HG02759 (cell line): Measurements from ENCODE around the gene KIF3A.

Experiments
- ATAC-seq: cut with Tn5 transposase; IDR thresholded peaks from one replicate; pipeline ENCODE4 v1.9.1; 2021; ENCODE audit warnings: mild to moderate bottlenecking, moderate library complexity; ENCODE audit not compliant: unreplicated experiment

Gene KIF3A

GRCh38 chr5:132665574-132666080 is 71.7 kb downstream of the KIF3A start:
- ATAC-seq, result no peak

- ATAC-seq, result no peak
Observed at GRCh38 chr5:132664696-132665209, 72.6 kb downstream of the KIF3A start.

GRCh38 chr5:132663771-132664695 is 73.3 kb downstream of the KIF3A start:
- peak; percentile 43 for ATAC-seq

GRCh38 chr5:132662925-132663770 is 74.2 kb downstream of the KIF3A start:
- peak; percentile 65 for ATAC-seq

DNA sequence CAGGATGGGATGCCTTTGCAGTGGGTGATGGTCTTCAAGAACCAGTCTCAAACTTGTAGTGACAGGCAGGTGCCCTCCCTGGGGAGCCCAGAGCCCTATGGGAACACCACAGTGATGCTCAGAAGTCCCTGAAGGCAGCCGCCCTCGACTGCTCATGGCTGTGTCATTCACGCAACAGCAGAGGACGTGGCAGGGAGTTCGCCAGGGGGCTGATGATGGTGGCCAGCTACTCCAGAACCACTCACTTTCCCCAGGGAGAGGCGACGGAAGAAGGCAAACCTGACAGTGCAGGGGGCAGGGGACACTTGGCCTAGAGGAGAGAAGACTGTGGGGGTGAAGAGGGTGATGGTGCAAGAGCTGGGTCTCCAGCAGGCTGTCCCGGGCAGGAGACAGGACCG is 75.3 kb downstream of the KIF3A start:
- ATAC-seq, result no peak

GRCh38 chr5:132661231-132662003 is 75.9 kb downstream of the KIF3A start:
- no peak for ATAC-seq

DNA sequence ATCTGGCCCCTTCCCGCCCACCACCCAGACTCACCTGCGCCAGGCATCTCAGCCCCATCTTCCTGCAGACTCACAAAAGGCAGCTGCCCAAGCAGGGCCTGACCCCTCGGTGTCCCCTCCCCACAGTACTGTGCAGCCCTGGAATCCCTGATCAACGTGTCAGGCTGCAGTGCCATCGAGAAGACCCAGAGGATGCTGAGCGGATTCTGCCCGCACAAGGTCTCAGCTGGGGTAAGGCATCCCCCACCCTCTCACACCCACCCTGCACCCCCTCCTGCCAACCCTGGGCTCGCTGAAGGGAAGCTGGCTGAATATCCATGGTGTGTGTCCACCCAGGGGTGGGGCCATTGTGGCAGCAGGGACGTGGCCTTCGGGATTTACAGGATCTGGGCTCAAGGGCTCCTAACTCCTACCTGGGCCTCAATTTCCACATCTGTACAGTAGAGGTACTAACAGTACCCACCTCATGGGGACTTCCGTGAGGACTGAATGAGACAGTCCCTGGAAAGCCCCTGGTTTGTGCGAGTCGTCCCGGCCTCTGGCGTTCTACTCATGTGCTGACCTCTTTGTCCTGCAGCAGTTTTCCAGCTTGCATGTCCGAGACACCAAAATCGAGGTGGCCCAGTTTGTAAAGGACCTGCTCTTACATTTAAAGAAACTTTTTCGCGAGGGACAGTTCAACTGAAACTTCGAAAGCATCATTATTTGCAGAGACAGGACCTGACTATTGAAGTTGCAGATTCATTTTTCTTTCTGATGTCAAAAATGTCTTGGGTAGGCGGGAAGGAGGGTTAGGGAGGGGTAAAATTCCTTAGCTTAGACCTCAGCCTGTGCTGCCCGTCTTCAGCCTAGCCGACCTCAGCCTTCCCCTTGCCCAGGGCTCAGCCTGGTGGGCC is 77.5 kb downstream of the KIF3A start:
- ATAC-seq, result no peak

DNA sequence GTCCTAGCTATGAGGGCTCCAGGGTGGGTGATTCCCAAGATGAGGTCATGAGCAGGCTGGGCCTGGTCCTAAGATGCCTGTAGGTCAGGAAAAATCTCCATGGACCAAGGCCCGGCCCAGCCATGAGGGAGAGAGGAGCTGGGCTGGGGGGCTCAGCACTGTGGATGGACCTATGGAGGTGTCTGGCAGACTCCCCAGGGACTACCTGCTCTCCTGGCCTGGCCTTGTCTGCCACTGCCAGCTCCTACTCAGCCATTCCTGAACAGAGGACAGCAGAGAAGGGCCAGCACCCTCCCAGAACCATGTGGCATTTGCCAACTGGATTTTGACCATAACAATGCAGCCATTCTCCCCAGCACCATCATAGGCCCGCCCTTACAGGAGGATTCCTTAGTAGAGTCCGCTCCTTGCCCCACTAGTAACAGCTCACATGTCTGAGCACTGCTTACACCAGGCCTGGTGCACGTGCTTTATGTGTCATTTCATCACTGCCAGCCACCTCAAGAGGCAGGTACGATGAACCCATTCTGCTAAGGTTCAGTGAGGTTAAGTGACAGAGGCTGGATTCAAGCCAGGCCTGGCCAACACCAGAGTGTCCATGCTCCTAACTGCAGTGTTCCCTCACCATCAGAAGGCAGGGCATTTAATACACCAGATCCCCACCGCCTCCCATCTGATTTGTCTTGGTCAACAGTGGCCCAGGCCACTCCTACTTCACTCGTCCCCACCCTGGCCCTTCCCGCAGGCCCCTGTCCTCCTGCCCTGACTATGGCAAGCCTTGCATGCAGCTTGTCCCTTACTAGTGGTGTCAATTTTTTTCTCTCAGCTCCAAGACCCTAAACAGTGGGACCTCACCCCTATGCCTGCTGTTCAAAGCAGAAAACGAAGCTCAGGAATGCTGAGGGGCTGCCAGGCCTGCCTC is 78.7 kb downstream of the KIF3A start:
- no peak for ATAC-seq

GRCh38 chr5:132657676-132658380 is 79.5 kb downstream of the KIF3A start, which contains the start of gene IL13:
TSS of gene IL13 (plus strand) at chr5:132658173. CDS start at chr5:132658187, 14 bp downstream.
- no peak for ATAC-seq

DNA sequence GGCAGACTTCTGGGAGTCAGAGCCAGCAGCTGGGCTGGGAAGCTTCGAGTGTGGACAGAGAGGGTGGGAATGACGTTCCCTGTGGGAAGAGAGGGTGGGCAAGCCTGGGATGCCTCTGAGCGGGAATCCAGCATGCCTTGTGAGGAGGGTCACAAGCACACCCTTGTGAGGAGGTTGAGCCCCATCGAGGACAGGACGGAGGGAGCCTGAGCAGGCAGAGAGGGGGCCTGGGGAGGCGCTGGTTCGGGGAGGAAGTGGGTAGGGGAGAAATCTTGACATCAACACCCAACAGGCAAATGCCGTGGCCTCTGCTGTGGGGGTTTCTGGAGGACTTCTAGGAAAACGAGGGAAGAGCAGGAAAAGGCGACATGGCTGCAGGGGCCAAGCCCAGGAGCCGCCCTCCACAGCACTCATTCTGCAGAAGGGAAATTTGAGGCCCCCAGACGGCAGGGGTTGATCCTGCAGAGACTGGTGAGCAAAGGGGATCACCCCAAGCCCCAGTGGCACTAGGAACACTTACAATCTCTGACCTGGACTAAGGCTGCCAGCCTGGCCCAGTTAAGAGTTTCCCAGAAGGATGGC is 80.5 kb downstream of the KIF3A start:
- ATAC-seq, result no peak

DNA sequence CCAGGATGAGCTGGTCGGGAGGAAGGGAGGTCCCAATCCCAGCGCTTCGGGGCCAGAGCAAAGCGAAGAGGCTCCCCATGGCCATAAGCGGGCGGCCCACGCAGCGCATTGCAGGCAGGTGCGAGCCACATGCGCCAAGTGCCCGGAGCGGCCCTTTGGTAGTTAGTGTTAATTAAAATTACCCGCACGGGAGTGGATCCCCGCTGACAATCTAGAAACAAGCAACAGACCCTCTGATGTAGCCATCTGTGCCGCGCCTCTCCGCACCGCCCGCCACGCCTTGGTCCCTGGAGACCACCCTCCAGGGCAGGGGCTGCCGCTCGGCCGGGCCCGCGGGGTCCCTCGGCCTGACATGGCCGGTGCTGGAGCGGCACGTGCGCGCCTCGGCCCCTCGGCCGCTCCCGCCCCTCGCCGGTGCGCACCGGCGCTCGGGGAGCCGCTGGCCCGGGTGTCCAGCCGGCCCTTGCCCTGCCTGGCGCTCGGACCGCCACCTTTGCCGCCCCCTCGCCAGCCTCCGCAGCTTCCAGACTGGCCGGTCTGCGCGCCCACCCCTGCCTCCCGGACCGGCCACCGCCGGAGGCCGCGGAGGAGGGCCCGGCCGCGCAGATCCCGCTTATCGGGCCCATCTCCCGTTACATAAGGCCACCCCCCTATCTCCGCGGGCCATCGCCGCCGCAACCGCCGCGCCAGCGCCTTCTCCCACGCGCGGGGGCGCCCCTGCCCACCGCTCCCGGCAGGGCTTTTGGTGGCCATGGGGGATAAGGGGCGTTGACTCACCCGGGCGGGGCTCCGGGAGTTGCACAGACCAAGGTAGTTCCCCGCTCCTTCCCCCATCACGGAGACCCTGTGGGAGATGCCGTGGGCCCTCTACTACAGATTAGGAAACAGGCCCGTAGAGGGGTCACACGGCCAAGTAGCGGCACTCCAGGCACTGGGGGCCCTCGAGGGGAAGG is 81.2 kb downstream of the KIF3A start:
- ATAC-seq, result no peak

GRCh38 chr5:132653716-132654115 is 83.6 kb downstream of the KIF3A start:
- no peak for ATAC-seq

GRCh38 chr5:132651838-132652469 is 85.4 kb downstream of the KIF3A start:
- no peak for ATAC-seq

DNA sequence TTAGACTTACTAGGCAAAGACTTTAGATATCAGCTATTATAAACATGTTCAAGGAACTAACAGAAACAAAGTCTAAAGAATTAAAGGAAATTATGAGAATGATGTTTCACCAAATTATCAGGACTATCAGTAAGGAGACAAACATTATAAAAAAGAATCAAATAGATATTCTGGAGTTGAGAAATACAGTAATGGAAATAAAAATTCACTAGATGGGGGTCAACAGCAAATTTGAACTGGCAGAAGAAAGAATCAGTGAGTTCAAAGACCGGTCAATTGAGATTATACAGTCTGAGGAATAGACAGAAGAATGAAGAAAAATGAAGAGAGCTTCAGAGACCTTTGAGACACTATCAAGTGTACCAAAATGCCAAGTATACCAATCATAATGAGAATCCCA is 89.0 kb downstream of the KIF3A start:
- ATAC-seq, result no peak

DNA sequence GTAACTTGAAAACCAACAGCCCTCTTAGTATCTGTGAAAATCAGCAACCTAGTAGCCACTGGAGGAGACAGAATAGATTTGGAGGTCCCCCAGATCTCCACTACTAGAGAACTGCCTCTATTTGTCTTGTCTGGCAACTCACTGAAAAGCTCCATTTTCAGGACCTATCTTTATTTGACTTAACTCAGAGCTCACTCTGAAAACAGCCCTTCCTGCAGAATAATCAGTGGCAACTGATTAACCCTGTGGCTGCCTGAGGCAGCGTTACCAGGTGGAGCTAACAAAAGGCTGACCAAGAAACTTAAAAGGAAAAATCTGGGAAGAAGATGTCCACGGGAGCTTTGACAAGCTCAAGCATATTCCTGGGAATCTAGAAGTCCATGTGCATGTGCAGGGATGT is 89.9 kb downstream of the KIF3A start:
- no peak for ATAC-seq
